Peyer's patch (tissue), 4 donors: ENCODE results near the gene PLXNA2. TPM values are rescaled to one million over a fixed set of nuclear protein-coding genes. Genes with fewer than 3 reads are reported as not detected.
A peak's percentile ranks its signal among the peaks of the same experiment; 100 is the strongest.

Experiments used
- DNase-seq, 3 donors: peaks; one replicate each; pipeline ENCODE4 v3.0.0-alpha.2; 2017 to 2019
- H3K27ac ChIP-seq, 4 donors: fragments of 200-600 bp; sonication (generic); one replicate each; pipeline ENCODE4 v1.5.1; 2016 to 2019
- H3K27me3 ChIP-seq, 2 donors: fragments of 200-600 bp; sonication (generic); one replicate each; pipeline ENCODE4 v1.5.1; 2019
- H3K36me3 ChIP-seq, 3 donors: fragments of 200-600 bp; sonication (generic); one replicate each; pipeline ENCODE4 v1.5.1; 2016 to 2019
- H3K4me1 ChIP-seq, 4 donors: fragments of 200-600 bp; sonication (generic); one replicate each; pipeline ENCODE4 v1.5.1; 2016 to 2019
- H3K4me3 ChIP-seq, 4 donors: fragments of 200-600 bp; sonication (generic); 1 replicate in 3 of 4; 2 replicates in 1 of 4; pipeline ENCODE4 v1.5.1; 2016 to 2019; ENCODE audit warnings: mild to moderate bottlenecking in 1 of 4
- H3K9me3 ChIP-seq, 4 donors: fragments of 200-600 bp; sonication (generic); one replicate each; pipeline ENCODE4 v1.5.1; 2016 to 2019; ENCODE audit warnings: mild to moderate bottlenecking in 1 of 4
- CTCF ChIP-seq, 6 experiments: fragments of 450-650 bp in 4 of 6; fragments of 200-600 bp in 2 of 6; sonication (generic) in 1 of 6; IDR thresholded peaks; one replicate each; pipeline ENCODE4 v1.5.1; 2017 to 2019; ENCODE audit warnings: antibody characterized with exemption in 6 of 6, mild to moderate bottlenecking in 3 of 6, moderate library complexity in 1 of 6
- POLR2A ChIP-seq, 2 donors: fragments of 450-650 bp; IDR thresholded peaks; one replicate each; pipeline ENCODE4 v1.5.1; 2017; ENCODE audit warnings: antibody characterized with exemption in 2 of 2, mild to moderate bottlenecking in 2 of 2, moderate library complexity in 2 of 2
- total RNA-seq, 4 donors: library from RNA; depleted of rRNA; stranded (reverse); fragments of >200 nt; gene quantifications; one replicate each; pipeline ENCODE4 v1.1.0, GENCODE V29; 2016

Gene PLXNA2
- total RNA-seq, 4 donors from 2014 or later, result 51.5 to 70.2 (median 62.5) TPM

- peak overlapping the region in 2 of 4 donors; percentile 80 to 93 for H3K27ac ChIP-seq
- peaks cover 0 to 62% (median 7%) of the 10 kb centered on the region in 4 donors for H3K4me1 ChIP-seq
- no peaks in the 10 kb centered on the region for H3K36me3 ChIP-seq
- no peaks in the 10 kb centered on the region for H3K27me3 ChIP-seq
- peak overlapping the region in 2 of 4 donors; percentile 72 to 89 for H3K4me3 ChIP-seq
- TF ChIP-seq POLR2A (IDR thresholded peaks at IDR 0.05) (no peak), CTCF (IDR thresholded peaks at IDR 0.05) (no peak)
- H3K9me3 ChIP-seq, result no peaks in the 10 kb centered on the region
- no peak for DNase-seq
Observed at GRCh38 chr1:208240662-208241355, 3.4 kb downstream of the PLXNA2 start.

GRCh38 chr1:208239473-208240381, 4.5 kb downstream of the PLXNA2 start:
- Histone ChIP-seq H3K27ac (peak overlapping the region in 3 of 4 donors; percentile 55 to 93 (median 80)), H3K9me3 (no peaks in the 10 kb centered on the region), H3K27me3 (no peaks in the 10 kb centered on the region), H3K4me1 (peaks cover 0 to 73% (median 10%) of the 10 kb centered on the region in 4 donors), H3K4me3 (peak overlapping the region in 2 of 4 donors; percentile 72 to 89), H3K36me3 (no peaks in the 10 kb centered on the region)
- DNase-seq, result peak in 2 of 3 donors; percentile 69 to 82
- peak; percentile 24 to 49 for TF ChIP-seq POLR2A (IDR thresholded peaks at IDR 0.05)
- no peak for TF ChIP-seq CTCF (IDR thresholded peaks at IDR 0.05)

- H3K4me1 ChIP-seq, result peaks cover 3 to 81% (median 9%) of the 10 kb centered on the region in 4 donors
- no peaks in the 10 kb centered on the region for H3K36me3 ChIP-seq
- H3K27me3 ChIP-seq, result no peaks in the 10 kb centered on the region
- peak in 5 of 6 experiments; percentile 19 to 58 (median 57) for TF ChIP-seq CTCF (IDR thresholded peaks at IDR 0.05)
- no peak for TF ChIP-seq POLR2A (IDR thresholded peaks at IDR 0.05)
- peak overlapping the region in 2 of 4 donors; percentile 72 to 89 for H3K4me3 ChIP-seq
- DNase-seq, result no peak
- peak overlapping the region; percentile 21 to 93 (median 68) for H3K27ac ChIP-seq
- no peaks in the 10 kb centered on the region for H3K9me3 ChIP-seq
Observed at GRCh38 chr1:208238710-208239472, 5.3 kb downstream of the PLXNA2 start.

GRCh38 chr1:208237241-208237640, 6.9 kb downstream of the PLXNA2 start:
- no peak for DNase-seq
- Histone ChIP-seq H3K36me3 (no peaks in the 10 kb centered on the region), H3K4me1 (peaks cover 0 to 89% (median 6%) of the 10 kb centered on the region in 4 donors), H3K27me3 (no peaks in the 10 kb centered on the region), H3K9me3 (no peaks in the 10 kb centered on the region), H3K4me3 (no peak overlapping the region), H3K27ac (peak overlapping the region in 2 of 4 donors; percentile 60 to 69)
- no peak for TF ChIP-seq POLR2A (IDR thresholded peaks at IDR 0.05)
- no peak for TF ChIP-seq CTCF (IDR thresholded peaks at IDR 0.05)
